Astrocyte of the cerebellum (primary cell): ENCODE measurements around the gene BEND5.
A peak's percentile ranks its signal among the peaks of the same experiment; 100 is the strongest.

Experiments
- DNase-seq: peaks from one replicate; pipeline ENCODE4 v3.0.0-alpha.2; 2011; ENCODE audit warnings: low read depth
- H3K4me3 ChIP-seq: 2 replicates; pipeline ENCODE4 v1.5.1; 2011; ENCODE audit warnings: mild to moderate bottlenecking, low read depth, low read length, moderate library complexity
- in situ Hi-C: cut with HindIII; loops from 2 replicates; pipeline ENCODE4 v1.10.0; 2017; ENCODE audit warnings: low sequenced_read_pairs
- TF ChIP-seq, protein P1 (sequence below): IDR thresholded peaks from 2 replicates; pipeline ENCODE4 v1.5.1; 2012; ENCODE audit warnings: low read length, low read depth, moderate library complexity, mild to moderate bottlenecking; ENCODE audit errors: missing control alignments

Gene BEND5

DNA sequence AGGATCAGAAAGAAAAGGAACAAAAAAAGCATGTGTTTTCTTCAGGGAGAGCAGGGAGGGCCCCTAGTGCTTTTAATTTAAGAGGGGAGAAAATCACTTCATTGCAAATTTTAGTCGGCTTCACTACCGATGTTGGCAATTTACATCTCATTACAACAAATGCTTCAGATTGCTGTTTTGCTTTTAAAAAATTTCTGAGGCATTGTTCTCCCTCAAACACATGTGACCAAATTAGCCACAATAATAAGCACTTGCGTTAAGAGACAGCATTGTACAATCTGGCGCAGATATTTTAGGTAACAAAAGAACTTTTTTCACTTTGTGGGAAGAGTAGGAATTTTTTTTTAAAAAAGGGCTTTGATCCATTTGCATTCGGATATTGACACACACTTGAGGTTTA, 29.8 kb downstream of the BEND5 start:
- in situ Hi-C loops = no loop called here
- TF ChIP-seq, protein P1, sequence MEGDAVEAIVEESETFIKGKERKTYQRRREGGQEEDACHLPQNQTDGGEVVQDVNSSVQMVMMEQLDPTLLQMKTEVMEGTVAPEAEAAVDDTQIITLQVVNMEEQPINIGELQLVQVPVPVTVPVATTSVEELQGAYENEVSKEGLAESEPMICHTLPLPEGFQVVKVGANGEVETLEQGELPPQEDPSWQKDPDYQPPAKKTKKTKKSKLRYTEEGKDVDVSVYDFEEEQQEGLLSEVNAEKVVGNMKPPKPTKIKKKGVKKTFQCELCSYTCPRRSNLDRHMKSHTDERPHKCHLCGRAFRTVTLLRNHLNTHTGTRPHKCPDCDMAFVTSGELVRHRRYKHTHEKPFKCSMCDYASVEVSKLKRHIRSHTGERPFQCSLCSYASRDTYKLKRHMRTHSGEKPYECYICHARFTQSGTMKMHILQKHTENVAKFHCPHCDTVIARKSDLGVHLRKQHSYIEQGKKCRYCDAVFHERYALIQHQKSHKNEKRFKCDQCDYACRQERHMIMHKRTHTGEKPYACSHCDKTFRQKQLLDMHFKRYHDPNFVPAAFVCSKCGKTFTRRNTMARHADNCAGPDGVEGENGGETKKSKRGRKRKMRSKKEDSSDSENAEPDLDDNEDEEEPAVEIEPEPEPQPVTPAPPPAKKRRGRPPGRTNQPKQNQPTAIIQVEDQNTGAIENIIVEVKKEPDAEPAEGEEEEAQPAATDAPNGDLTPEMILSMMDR = no peak
- DNase-seq = no peak
- H3K4me3 ChIP-seq = no peak overlapping the region

DNA sequence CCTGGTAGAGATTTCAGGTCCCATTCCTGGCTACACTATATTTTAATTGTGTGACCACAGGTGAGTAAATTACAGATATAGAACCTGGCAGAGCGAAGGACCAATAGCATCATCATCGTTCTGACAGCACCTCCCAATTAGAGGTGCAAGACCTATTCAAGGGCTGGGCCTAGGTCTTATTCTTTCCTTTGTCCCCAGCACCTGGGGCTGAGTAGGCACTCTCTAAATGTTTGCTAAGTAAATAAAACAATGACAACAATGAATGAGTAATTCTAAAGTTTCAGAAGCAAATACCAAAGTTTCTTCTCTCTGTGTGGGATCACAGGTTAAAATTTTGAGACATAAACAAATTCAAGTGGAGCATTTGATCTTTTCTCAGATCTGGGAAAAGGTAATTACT, 32.7 kb downstream of the BEND5 start:
- H3K4me3 ChIP-seq = no peak overlapping the region
- in situ Hi-C loops = no loop called here

GRCh38 chr1:48743480-48743879, 33.2 kb downstream of the BEND5 start:
- DNase-seq = no peak
- TF ChIP-seq, protein P1 = no peak
- H3K4me3 ChIP-seq = no peak overlapping the region
- in situ Hi-C loops = no loop called here

More for the DNA sequence above, 32.7 kb downstream of the BEND5 start:
- no peak for DNase-seq
- TF ChIP-seq, protein P1 = no peak

DNA sequence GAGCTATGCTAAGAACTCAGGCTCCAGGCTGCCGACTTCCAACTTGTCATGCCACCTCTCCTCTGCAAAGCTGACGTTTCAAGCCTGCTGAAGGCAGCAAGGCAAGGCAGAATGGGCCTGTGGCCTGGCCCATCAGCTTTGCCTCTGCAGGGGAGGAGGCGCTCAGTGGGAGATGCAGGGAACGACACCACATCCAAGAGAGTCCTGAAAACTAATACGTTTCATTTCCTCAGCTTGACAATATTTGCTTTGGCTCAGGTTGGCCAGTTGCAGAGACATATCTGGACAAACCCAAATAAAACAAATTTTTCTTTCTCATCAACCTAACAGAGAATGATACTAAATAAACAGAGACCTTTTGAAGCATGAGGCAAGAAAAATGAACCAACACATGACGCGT, 35.3 kb downstream of the BEND5 start:
- TF ChIP-seq, protein P1 = no peak
- in situ Hi-C loops = no loop called here
- no peak overlapping the region for H3K4me3 ChIP-seq
- peak; percentile 33 for DNase-seq

DNA sequence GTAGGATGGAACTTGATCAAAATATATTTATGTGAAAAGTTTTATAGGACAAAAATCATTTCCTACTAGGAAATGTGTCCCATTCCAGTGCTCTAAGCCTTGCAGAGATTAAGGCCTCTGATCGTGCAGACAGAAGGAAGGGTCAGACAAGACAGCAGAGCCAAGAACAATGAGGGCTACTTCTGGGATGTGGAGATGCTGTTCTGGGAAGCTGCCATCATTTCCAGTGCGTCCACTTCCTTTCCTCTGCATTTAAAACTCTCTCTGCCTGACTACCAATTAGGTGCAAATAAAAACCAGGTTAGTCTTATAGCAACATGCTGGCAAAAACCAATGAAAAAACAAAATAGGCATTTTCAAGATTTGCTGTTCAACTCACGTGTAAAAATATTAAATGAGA, 36.1 kb downstream of the BEND5 start:
- no peak for DNase-seq
- no peak overlapping the region for H3K4me3 ChIP-seq
- TF ChIP-seq, protein P1 = no peak
- in situ Hi-C loops = no loop called here

- TF ChIP-seq, protein P1 = no peak
- in situ Hi-C loops = no loop called here
- no peak for DNase-seq
- no peak overlapping the region for H3K4me3 ChIP-seq
Observed at GRCh38 chr1:48739091-48739490, 37.6 kb downstream of the BEND5 start.

GRCh38 chr1:48738356-48738755, 38.3 kb downstream of the BEND5 start:
- TF ChIP-seq, protein P1 = no peak
- in situ Hi-C loops = no loop called here
- no peak for DNase-seq
- no peak overlapping the region for H3K4me3 ChIP-seq
